ENCODE data around the gene HOXD11.

Gene HOXD11

DNA sequence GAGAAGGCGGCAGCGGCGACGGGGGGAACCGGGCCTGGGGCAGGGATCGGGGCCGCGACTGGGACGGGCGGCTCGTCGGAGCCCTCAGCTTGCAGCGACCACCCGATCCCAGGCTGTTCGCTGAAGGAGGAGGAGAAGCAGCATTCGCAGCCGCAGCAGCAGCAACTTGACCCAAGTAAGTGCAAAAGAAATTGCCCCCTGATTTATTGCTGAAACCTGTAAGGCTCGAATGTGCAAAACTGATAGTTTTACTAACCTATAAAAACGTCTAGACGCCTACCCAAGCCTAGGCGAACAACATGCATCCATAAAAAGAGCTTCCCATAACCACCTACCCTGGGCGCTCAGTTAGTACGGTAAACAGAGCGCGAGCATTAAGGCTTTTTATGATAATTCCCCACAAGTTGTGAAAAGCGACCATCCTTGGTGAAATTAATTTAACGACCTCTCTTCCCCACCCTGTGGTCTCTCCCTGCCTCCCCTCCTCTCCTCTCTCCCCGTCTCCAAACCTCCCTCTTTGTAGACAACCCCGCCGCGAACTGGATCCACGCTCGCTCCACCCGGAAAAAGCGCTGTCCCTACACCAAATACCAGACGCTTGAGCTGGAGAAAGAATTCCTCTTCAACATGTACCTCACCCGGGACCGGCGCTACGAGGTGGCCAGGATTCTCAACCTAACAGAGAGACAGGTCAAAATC lies 16.5 kb downstream of the HOXD11 start:
- no peak for TF ChIP-seq CTCF (IDR thresholded peaks at IDR 0.05; ENCODE audit: extremely low read depth, missing control alignments)
- no peak for DNase-seq (ENCODE audit: low spot score)

DNA sequence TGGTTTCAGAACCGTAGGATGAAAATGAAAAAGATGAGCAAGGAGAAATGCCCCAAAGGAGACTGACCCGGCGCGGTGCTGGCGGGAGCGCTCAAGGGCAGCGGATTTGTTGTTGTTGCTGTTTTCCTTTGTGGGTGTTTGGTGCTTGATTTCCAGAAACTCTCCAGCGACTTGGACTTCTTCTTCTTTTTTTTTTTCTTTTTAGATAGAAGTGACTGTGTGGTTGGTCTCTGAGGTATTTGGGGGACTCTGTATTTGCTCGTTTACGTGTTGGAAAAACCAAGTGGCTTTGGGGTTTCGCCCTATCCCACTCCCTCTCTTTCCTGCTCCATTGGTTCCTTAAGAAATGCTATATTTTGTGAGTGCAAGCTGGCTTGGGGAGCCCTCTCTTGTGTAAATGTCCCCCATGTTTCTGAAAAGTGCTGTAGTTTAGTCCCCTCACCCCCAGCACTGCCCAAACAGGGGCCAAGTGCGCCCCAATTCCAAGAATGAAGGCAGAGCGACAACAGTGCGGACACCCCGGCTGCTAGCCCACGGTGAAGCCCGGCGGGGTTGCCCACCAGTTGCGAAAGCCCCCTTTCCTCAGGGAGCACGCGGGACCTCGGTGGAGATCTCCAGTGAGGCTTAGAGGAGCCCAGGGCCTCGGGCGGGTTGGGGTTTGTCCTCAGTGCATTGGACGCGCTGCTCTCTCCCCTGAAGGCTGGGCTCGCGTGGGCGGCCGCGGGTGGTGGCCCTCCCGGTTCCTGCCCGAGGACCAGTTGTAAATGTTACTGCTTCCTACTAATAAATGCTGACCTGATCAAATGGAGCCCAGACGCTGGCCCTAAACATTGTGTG lies 17.2 kb downstream of the HOXD11 start:
- no peak for DNase-seq (ENCODE audit: low spot score)
- no peak for TF ChIP-seq CTCF (IDR thresholded peaks at IDR 0.05; ENCODE audit: extremely low read depth, missing control alignments)

GRCh38 chr2:176124947-176125771 lies 18.1 kb downstream of the HOXD11 start:
- no peak for DNase-seq (ENCODE audit: low spot score)
- no peak for TF ChIP-seq CTCF (IDR thresholded peaks at IDR 0.05; ENCODE audit: extremely low read depth, missing control alignments)

DNA sequence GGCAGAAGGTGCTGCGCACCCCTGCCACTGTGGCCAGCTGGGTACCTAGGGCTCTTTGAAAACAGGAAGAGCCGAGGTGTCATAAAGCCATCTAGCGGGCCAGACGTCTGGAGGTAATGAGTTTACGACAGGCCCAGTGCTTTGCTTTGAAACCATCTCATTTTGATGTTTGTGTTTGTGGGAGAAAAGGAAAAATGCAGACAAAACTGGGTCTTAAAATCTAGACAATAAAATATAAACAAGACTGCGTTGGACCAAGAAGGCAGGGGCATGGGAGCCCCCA lies 18.6 kb downstream of the HOXD11 start:
- no peak for TF ChIP-seq CTCF (IDR thresholded peaks at IDR 0.05; ENCODE audit: extremely low read depth, missing control alignments)
- DNase-seq (ENCODE audit: low spot score) = no peak

- TF ChIP-seq CTCF (IDR thresholded peaks at IDR 0.05; ENCODE audit: extremely low read depth, missing control alignments) = peak; percentile 70
- DNase-seq (ENCODE audit: low spot score) = peak; percentile 71
These were observed 20.1 kb downstream of the HOXD11 start for GRCh38 chr2:176126929-176127773.

DNA sequence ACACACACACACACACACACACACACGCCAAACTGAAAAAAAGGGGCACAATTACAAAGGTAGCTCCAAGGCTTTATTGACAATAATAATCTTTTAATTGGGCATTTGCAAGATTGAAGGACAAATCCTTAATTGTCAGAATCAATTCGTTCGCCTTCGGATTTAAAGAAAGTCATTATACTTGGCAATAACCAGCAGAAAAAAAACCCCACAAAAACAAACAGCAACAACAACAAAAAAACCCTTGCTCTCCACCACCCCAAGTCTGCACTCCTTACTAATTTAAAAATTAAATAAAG lies 20.6 kb downstream of the HOXD11 start:
- DNase-seq (ENCODE audit: low spot score) = no peak
- TF ChIP-seq CTCF (IDR thresholded peaks at IDR 0.05; ENCODE audit: extremely low read depth, missing control alignments) = no peak

All from GM20000 (cell line).